K562 (cell line): ENCODE results near the gene SOWAHC. TPM values are rescaled to one million over a fixed set of nuclear protein-coding genes. Genes with fewer than 3 reads are reported as not detected.

Source experiments
- ATAC-seq: fragments of 200-7000 bp; cut with Tn5 transposase; 3 replicates; pipeline ENCODE4 v1.9.1; 2020; ENCODE audit warnings: moderate library complexity
- BruUV-seq: library from RNA; stranded (reverse); fragments of 400-500 nt; replicated peaks from 2 replicates; lab custom pipeline; 2021; lab: Mats Ljungman, UMichigan
- CTCF ChIA-PET: fragments of 300-600 bp; formaldehyde crosslinking; extraction: SDS; loops from one replicate; lab custom pipeline; 2021; ENCODE audit warnings: low intra/inter-chr PET ratio; lab: Yijun Ruan, JAX
- POLR2A ChIA-PET: fragments of 300-600, 350-650 bp; sonication (Branson Sonifier 250); formaldehyde crosslinking; extraction: SDS; loops from one replicate; lab custom pipeline; 2021; ENCODE audit warnings: antibody characterized with exemption, inconsistent platforms; lab: Yijun Ruan, JAX
- DNase-seq, 4 experiments: peaks; one replicate each; pipeline versions ENCODE4 v3.0.0 to v3.0.0-alpha.2; 2011 to 2018; ENCODE audit warnings: low spot score in 3 of 4, mixed read lengths in 3 of 4; ENCODE audit errors: extremely low read depth in 1 of 4
- FAIRE-seq: peaks from 2 replicates; lab custom pipeline; 2011; peaks lifted over from hg19 to GRCh38; lab: Jason Lieb, UNC
- H2AFZ ChIP-seq: 2 replicates; pipeline ENCODE4 v1.6.0; 2011; ENCODE audit warnings: low read depth, low read length, control low read depth, inconsistent platforms
- H3K27ac ChIP-seq: fragments of 200-600 bp; 3 replicates; pipeline ENCODE4 v1.8.0; 2011; ENCODE audit warnings: low read depth, mild to moderate bottlenecking, control low read depth, inconsistent platforms, low read length, moderate library complexity, mixed read lengths; ENCODE audit errors: extremely low read depth
- H3K27me3 ChIP-seq, 2 experiments: fragments of 300-600 bp in 1 of 2; 2 replicates in 1 of 2; 3 replicates in 1 of 2; pipeline versions ENCODE4 v1.6.0 to v1.8.0; 2011; ENCODE audit warnings: inconsistent platforms in 2 of 2, low read length in 2 of 2, mild to moderate bottlenecking in 1 of 2, mixed read lengths in 1 of 2, moderate library complexity in 1 of 2; ENCODE audit not compliant: control insufficient read depth in 2 of 2, insufficient read depth in 2 of 2
- H3K36me3 ChIP-seq: fragments of 300-600 bp; 3 replicates; pipeline ENCODE4 v1.8.0; 2011; ENCODE audit warnings: mild to moderate bottlenecking, low read length, inconsistent platforms; ENCODE audit not compliant: control insufficient read depth, insufficient read depth
- H3K4me1 ChIP-seq, 2 experiments: fragments of 200-600 bp in 1 of 2; replicated peaks in 1 of 2; 2 replicates in 1 of 2; 3 replicates in 1 of 2; pipeline versions ENCODE4 v1.5.1 to v1.8.0; 2011; ENCODE audit warnings: inconsistent platforms in 2 of 2, low read length in 2 of 2, mild to moderate bottlenecking in 1 of 2, mixed read lengths in 1 of 2, moderate library complexity in 1 of 2; ENCODE audit not compliant: control insufficient read depth in 2 of 2, insufficient read depth in 2 of 2
- H3K4me2 ChIP-seq: 2 replicates; pipeline ENCODE4 v1.6.1; 2011; ENCODE audit warnings: low read length, control low read depth, inconsistent platforms, mixed read lengths; ENCODE audit not compliant: insufficient read depth
- H3K4me3 ChIP-seq: fragments of 200-600 bp; sonication (generic), shearing (Covaris generic); 2 replicates; pipeline ENCODE4 v1.5.1; 2016; ENCODE audit warnings: control low read depth, inconsistent platforms
- H3K79me2 ChIP-seq: fragments of 200-600 bp; 3 replicates; pipeline ENCODE4 v1.8.0; 2011; ENCODE audit warnings: low read length, inconsistent platforms; ENCODE audit not compliant: control insufficient read depth, insufficient read depth
- H3K9ac ChIP-seq, 2 experiments: 2 replicates each; pipeline versions ENCODE4 v1.6.0 to v1.6.1; 2011; ENCODE audit warnings: low read depth in 2 of 2, low read length in 2 of 2, control low read depth in 1 of 2, inconsistent platforms in 1 of 2, mild to moderate bottlenecking in 1 of 2, mixed read lengths in 1 of 2; ENCODE audit not compliant: insufficient read depth in 1 of 2
- H3K9me1 ChIP-seq: one replicate; pipeline ENCODE4 v1.6.0; 2011; ENCODE audit warnings: inconsistent platforms, mild to moderate bottlenecking, low read length, moderate library complexity; ENCODE audit not compliant: control insufficient read depth, insufficient read depth
- H3K9me3 ChIP-seq: replicated peaks from 2 replicates; pipeline ENCODE4 v1.5.1; 2011; ENCODE audit warnings: low read depth, low read length, inconsistent platforms; ENCODE audit not compliant: control insufficient read depth, insufficient read depth
- H4K20me1 ChIP-seq: replicated peaks from 2 replicates; pipeline ENCODE4 v1.6.1; 2011; ENCODE audit warnings: low read length, inconsistent platforms, mixed read lengths; ENCODE audit not compliant: control insufficient read depth, insufficient read depth
- BRF1 ChIP-seq: IDR thresholded peaks from 3 replicates; pipeline ENCODE4 v1.6.1; 2011; ENCODE audit warnings: borderline replicate concordance, mild to moderate bottlenecking; ENCODE audit not compliant: insufficient read length; ENCODE audit errors: extremely low read depth
- DIDO1 ChIP-seq: fragments of 450-650 bp; IDR thresholded peaks from 2 replicates; pipeline ENCODE4 v1.6.1; 2016; ENCODE audit warnings: low read depth, missing biosample characterization, missing genetic modification characterization
- EP300 ChIP-seq: IDR thresholded peaks from 2 replicates; pipeline ENCODE4 v1.6.1; 2012; ENCODE audit warnings: low read length, improper control_type of control experiment
- FOXJ2 ChIP-seq: fragments of 200-800 bp; sonication (Bioruptor generic); IDR thresholded peaks from 2 replicates; pipeline ENCODE4 v1.6.1; 2016; ENCODE audit warnings: missing genetic modification characterization, missing compliant biosample characterization
- KDM1A ChIP-seq, 2 experiments: fragments of 450-650 bp; IDR thresholded peaks; 2 replicates each; pipeline ENCODE4 v1.6.1; 2016; ENCODE audit warnings: mild to moderate bottlenecking in 2 of 2
- RUNX1 ChIP-seq: sonication (generic); IDR thresholded peaks from 2 replicates; pipeline ENCODE4 v1.6.1; 2016; ENCODE audit warnings: antibody characterized with exemption, low read depth
- SNRNP70 ChIP-seq: fragments of 200-400 bp; formaldehyde crosslinking; optimal IDR thresholded peaks from 2 replicates; pipeline ENCODE3; 2017; ENCODE audit warnings: low read depth, low read length
- TAF9B ChIP-seq: fragments of 450-650 bp; IDR thresholded peaks from 2 replicates; pipeline ENCODE4 v1.6.1; 2018; ENCODE audit warnings: mild to moderate bottlenecking; ENCODE audit not compliant: partially characterized antibody
- ZNF239 ChIP-seq: fragments of 250-450 bp; sonication (Bioruptor Pico); IDR thresholded peaks from 2 replicates; pipeline ENCODE4 v1.4.0; 2020; ENCODE audit warnings: mild to moderate bottlenecking
- ZNF75A ChIP-seq: fragments of 450-650 bp; formaldehyde crosslinking; IDR thresholded peaks from 2 replicates; pipeline ENCODE4 v1.4.0; 2020; ENCODE audit warnings: mild to moderate bottlenecking
- ZNF778 ChIP-seq: fragments of 450-650 bp; formaldehyde crosslinking; IDR thresholded peaks from 2 replicates; pipeline ENCODE4 v1.4.0; 2020; ENCODE audit warnings: mild to moderate bottlenecking, moderate library complexity
- WGBS: fragments of 100-300 bp; shearing (Covaris generic); methylation state at CpG from one replicate; pipeline ENCODE4 v1.1.6; 2016; ENCODE audit warnings: low coverage, mixed read lengths; ENCODE audit not compliant: insufficient coverage; ENCODE audit errors: missing lambda C conversion rate; 5-methylcytosine and 5-hydroxymethylcytosine counted together
- in situ Hi-C: fragments of 300-500 bp; cut with MboI; formaldehyde crosslinking; loops from 4 replicates; pipeline ENCODE4 v1.15.0; 2018; ENCODE audit warnings: inconsistent platforms, mixed read lengths
- intact Hi-C: fragments of 100-400 bp; cut with micrococcal nuclease; formaldehyde crosslinking; loops from 2 replicates; pipeline ENCODE4 v1.14.2; 2022
- polyA plus RNA-seq, 8 experiments: library from polyadenylated mRNA; depleted of rRNA in 4 of 8; stranded (reverse) in 5 of 8; unstranded in 3 of 8; fragments of >200 nt; fragmentation: Nextera tagmentation in 2 of 8; fragmentation: Illumina TruSeq in 1 of 8; extraction: Ambion mirVana in 2 of 8; extraction: Trizol in 1 of 8; gene quantifications; 2 replicates each; pipeline versions ENCODE4 v1.2.1 to v1.2.3, GENCODE V29; 2011 to 2014; ENCODE audit warnings: inconsistent platforms in 1 of 8, missing spikeins in 1 of 8
- total RNA-seq, 7 experiments: library from RNA; depleted of rRNA in 6 of 7; stranded (reverse); fragments of >200 nt in 6 of 7; fragmentation: Illumina TruSeq in 2 of 7; extraction: Trizol in 2 of 7; gene quantifications; 2 replicates each; pipeline versions ENCODE4 v1.2.1 to v1.2.3, GENCODE V29; 2011 to 2021; ENCODE audit warnings: low replicate concordance in 1 of 7
- TF ChIP-seq, protein P1 (sequence below): fragments of 250-450 bp; sonication (Bioruptor Pico); IDR thresholded peaks from 2 replicates; pipeline ENCODE4 v1.5.0; 2021
- TF ChIP-seq, protein P2 (sequence below): fragments of 250-450 bp; sonication (Bioruptor Pico); IDR thresholded peaks from 2 replicates; pipeline ENCODE4 v1.5.0; 2021

The SOWAHC gene
- total and polyA plus RNA-seq, 9 of the 15 experiments (the other 6 are each of a cell fraction or from before 2014, with no cell fraction given), result 0.04 TPM; not detected in 8

DNA sequence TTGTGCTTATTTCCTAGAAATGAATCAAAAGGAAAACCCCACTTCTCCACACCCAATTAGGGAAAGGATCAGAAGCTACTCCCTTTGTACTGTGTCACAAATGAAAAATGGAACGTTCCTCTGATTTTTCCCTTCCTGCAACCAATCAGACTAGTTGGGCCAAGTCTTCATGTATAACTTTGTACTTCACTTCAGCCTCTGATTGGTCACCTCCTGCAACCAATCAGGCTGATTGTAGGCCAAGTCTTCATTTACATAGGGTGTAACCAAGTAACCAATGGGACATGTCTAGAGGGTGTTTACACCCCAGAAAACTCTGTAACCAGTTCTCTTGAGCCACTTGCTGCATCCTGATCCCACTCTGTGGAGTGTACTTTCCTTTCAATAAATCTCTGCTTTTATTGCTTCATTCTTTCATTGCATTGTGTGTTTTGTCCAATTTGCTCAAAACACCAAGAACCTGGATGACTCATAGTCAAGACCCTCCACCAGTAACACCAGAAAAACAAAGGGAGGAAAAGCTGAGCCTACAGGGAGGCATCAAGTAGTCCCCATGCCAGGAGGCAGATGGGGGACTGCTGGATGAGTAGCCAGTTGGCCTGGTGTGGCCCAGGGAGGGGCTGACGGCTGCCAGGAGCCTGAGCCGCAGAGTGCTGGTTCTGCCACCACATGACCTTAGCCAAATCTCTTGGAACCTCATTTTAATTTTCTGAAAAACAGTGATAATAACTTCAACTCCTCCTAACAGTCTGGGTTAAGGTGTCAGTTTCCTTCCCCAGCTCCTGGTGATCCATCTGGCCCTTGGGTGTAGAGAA lies 46.1 kb downstream of the SOWAHC start:
- H3K9me3 ChIP-seq, result no peaks in the 10 kb centered on the region
- H3K9ac ChIP-seq, result no peak overlapping the region
- FAIRE-seq (no peak), DNase-seq (peak in 1 of 4 experiments; percentile 9), ATAC-seq (peak; percentile 47; the same call in 1 of the 3 replicates)
- H2AFZ ChIP-seq, result no peak overlapping the region
- no peaks in the 10 kb centered on the region for H3K36me3 ChIP-seq
- no peaks in the 10 kb centered on the region for H3K27me3 ChIP-seq
- H3K27ac ChIP-seq, result no peak overlapping the region
- H3K4me2 ChIP-seq, result no peak overlapping the region
- H3K9me1 ChIP-seq, result no peaks in the 10 kb centered on the region
- intact Hi-C loops, result no loop called here
- in situ Hi-C loops, result no loop called here
- CTCF ChIA-PET, result no interaction called here
- H3K79me2 ChIP-seq, result no peaks in the 10 kb centered on the region
- H3K4me1 ChIP-seq, result no peaks in the 10 kb centered on the region; a peak in 1 of 5 replicates
- POLR2A ChIA-PET, result interaction anchor here (1.0 kb wide), 1 partner anchor 13 kb away, joined by 4 read pairs; no protein-coding TSS in a partner anchor
- 3% methylated on average over 3 of the region's 3 CpGs for WGBS
- no TSS peak for BruUV-seq
- no peaks in the 10 kb centered on the region for H4K20me1 ChIP-seq
- H3K4me3 ChIP-seq, result no peak overlapping the region
- TF ChIP-seq ZNF239 (no peak), ZNF778 (no peak), BRF1 (no peak), FOXJ2 (tag) (no peak), TAF9B (no peak), RUNX1 (no peak), ZNF75A (CRISPR knock-in tag) (no peak), DIDO1 (no peak), KDM1A (IDR thresholded peaks at IDR 0.05) (no peak), EP300 (no peak), SNRNP70 (no peak)
- TF ChIP-seq, protein P1, sequence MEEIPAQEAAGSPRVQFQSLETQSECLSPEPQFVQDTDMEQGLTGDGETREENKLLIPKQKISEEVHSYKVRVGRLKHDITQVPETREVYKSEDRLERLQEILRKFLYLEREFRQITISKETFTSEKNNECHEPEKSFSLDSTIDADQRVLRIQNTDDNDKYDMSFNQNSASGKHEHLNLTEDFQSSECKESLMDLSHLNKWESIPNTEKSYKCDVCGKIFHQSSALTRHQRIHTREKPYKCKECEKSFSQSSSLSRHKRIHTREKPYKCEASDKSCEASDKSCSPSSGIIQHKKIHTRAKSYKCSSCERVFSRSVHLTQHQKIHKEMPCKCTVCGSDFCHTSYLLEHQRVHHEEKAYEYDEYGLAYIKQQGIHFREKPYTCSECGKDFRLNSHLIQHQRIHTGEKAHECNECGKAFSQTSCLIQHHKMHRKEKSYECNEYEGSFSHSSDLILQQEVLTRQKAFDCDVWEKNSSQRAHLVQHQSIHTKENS (CRISPR knock-in tag), result no peak
- TF ChIP-seq, protein P2, sequence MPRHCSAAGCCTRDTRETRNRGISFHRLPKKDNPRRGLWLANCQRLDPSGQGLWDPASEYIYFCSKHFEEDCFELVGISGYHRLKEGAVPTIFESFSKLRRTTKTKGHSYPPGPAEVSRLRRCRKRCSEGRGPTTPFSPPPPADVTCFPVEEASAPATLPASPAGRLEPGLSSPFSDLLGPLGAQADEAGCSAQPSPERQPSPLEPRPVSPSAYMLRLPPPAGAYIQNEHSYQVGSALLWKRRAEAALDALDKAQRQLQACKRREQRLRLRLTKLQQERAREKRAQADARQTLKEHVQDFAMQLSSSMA (CRISPR knock-in tag), result no peak
